ENCODE results near the gene CCL22. TPM values are rescaled to one million over a fixed set of nuclear protein-coding genes. Genes with fewer than 3 reads are reported as not detected.
"Not testable (repeated sequence)": the region's sequence is repeated elsewhere in the genome, so short reads cannot be mapped to it uniquely, and the experiment has no call there.

CCL22 gene
- total and polyA plus RNA-seq, 2 of the 4 experiments (the other 2 are of a cell fraction), result not detected

DNA sequence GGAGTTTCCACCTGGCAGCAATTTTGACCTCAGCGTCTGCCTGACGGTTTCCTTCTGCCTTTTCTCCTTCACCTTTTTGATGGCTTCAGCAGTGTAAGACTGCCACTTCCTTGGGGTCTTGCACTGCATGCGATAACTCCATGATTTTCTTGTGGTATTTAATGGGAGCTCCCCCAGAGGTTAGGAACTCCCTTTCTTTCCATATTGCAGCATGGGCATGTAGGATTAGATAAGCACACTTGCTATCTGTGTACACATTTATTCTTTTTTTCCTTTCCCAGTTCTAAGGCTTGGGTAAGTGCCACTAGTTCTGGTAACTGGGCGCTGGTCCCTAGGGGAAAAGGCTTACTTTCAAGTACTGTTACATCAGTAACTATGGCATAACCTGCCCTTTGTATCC is 38.9 kb downstream of the CCL22 start:
- BruUV-seq (replicated peaks); H2AK5ac ChIP-seq (ENCODE audit: low read depth, low read length); intact Hi-C loops (cut with micrococcal nuclease); H3K4me3 ChIP-seq (ENCODE audit: insufficient read depth, low read depth, low read length); H2BK120ac ChIP-seq (ENCODE audit: low read depth, low read length); H3K9me1 ChIP-seq (ENCODE audit: insufficient read depth, low read length); H3K18ac ChIP-seq (ENCODE audit: low read depth, low read length); H2BK20ac ChIP-seq (ENCODE audit: low read depth, low read length); dilution Hi-C loops (cut with HindIII; ENCODE audit: low sequenced_read_pairs, unreplicated experiment); H4K20me1 ChIP-seq (ENCODE audit: insufficient read depth, low read length); H3K36me3 ChIP-seq (ENCODE audit: control insufficient read depth, insufficient read depth, low read length); H3K79me1 ChIP-seq (ENCODE audit: low read depth in 1 of 2, low read length in 2 of 2); H3K4ac ChIP-seq (ENCODE audit: low read depth, low read length); in situ Hi-C loops (cut with MboI; ENCODE audit: low sequenced_read_pairs); H2BK5ac ChIP-seq (ENCODE audit: low read depth, low read length, poor library complexity, severe bottlenecking); ATAC-seq (ENCODE audit: low read depth); H2BK15ac ChIP-seq (ENCODE audit: low read depth, low read length); DNase-seq; H2AK9ac ChIP-seq (replicated peaks; ENCODE audit: low read depth, low read length, poor library complexity); H3K23ac ChIP-seq (ENCODE audit: low read depth, low read length); H3K56ac ChIP-seq (ENCODE audit: extremely low read depth, insufficient read depth, low read length); CTCF ChIA-PET; H4K91ac ChIP-seq (ENCODE audit: insufficient read depth, low read depth, low read length); H3K14ac ChIP-seq (replicated peaks; ENCODE audit: low read depth, low read length); H3K4me2 ChIP-seq (ENCODE audit: low read depth, low read length); H2AFZ ChIP-seq (replicated peaks; ENCODE audit: low read length, poor library complexity); H3K9me3 ChIP-seq (ENCODE audit: control insufficient read depth, insufficient read depth, low read length); H4K5ac ChIP-seq (ENCODE audit: low read depth, low read length); H4K8ac ChIP-seq (ENCODE audit: low read depth in 2 of 2, low read length in 2 of 2); H3K9ac ChIP-seq (ENCODE audit: low read depth, low read length); POLR2A ChIA-PET (ENCODE audit: unreplicated experiment); H3K4me1 ChIP-seq (ENCODE audit: control insufficient read depth, insufficient read depth, low read length); H3K27ac ChIP-seq (ENCODE audit: insufficient read depth, low read length): not testable (repeated sequence)
- peaks cover 44% of the 10 kb centered on the region for H3K27me3 ChIP-seq (ENCODE audit: control insufficient read depth, insufficient read depth, low read length)
- no CpG with 5 or more reads among the region's 4 CpGs for WGBS, 2 experiments (ENCODE audit: extremely low coverage in 2 of 2, insufficient read length in 1 of 2)

All from IMR-90 (cell line).